NCI-H1930 (cell line): ENCODE results near the gene UBE2K.
"Not testable (repeated sequence)": the region's sequence is repeated elsewhere in the genome, so short reads cannot be mapped to it uniquely, and the experiment has no call there.

ENCODE experiments used
- DNase-seq, 2 experiments: peaks; one replicate each; lab custom pipeline; 2025; lab: John Stamatoyannopoulos, UW

Gene UBE2K

GRCh38 chr4:39697740-39698423, at the start of gene UBE2K:
UBE2K (plus strand) TSS chr4:39698136; CDS start chr4:39698328, 192 bp downstream.
- DNase-seq: peak; percentile 61 to 86

GRCh38 chr4:39648213-39648612, 49.7 kb upstream of the UBE2K start:
- DNase-seq: no peak

GRCh38 chr4:39648827-39649558, 48.9 kb upstream of the UBE2K start:
- no peak for DNase-seq

GRCh38 chr4:39649639-39650265, 48.2 kb upstream of the UBE2K start:
- no peak for DNase-seq

- DNase-seq: not testable (repeated sequence)
Observed at GRCh38 chr4:39651586-39651985, 46.4 kb upstream of the UBE2K start.

- DNase-seq: no peak
Observed at GRCh38 chr4:39655211-39655610, 42.7 kb upstream of the UBE2K start.

GRCh38 chr4:39655876-39656275, 42.1 kb upstream of the UBE2K start:
- no peak for DNase-seq

GRCh38 chr4:39656638-39657037, 41.3 kb upstream of the UBE2K start:
- not testable (repeated sequence) for DNase-seq

- no peak for DNase-seq
Observed at GRCh38 chr4:39657465-39657864, 40.5 kb upstream of the UBE2K start.

- DNase-seq: no peak
Observed at GRCh38 chr4:39658756-39659155, 39.2 kb upstream of the UBE2K start.

GRCh38 chr4:39660045-39660444, 37.9 kb upstream of the UBE2K start:
- DNase-seq: no peak

- no peak for DNase-seq
Observed at GRCh38 chr4:39660757-39661156, 37.2 kb upstream of the UBE2K start.

- no peak for DNase-seq
Observed at GRCh38 chr4:39662683-39663082, 35.3 kb upstream of the UBE2K start.

- no peak for DNase-seq
Observed at GRCh38 chr4:39664828-39665731, 32.9 kb upstream of the UBE2K start.

- DNase-seq: no peak
Observed at GRCh38 chr4:39667706-39668105, 30.2 kb upstream of the UBE2K start.

- DNase-seq: no peak
Observed at GRCh38 chr4:39668887-39669286, 29.0 kb upstream of the UBE2K start.

GRCh38 chr4:39670296-39670695, 27.6 kb upstream of the UBE2K start:
- not testable (repeated sequence) for DNase-seq

GRCh38 chr4:39675681-39676080, 22.3 kb upstream of the UBE2K start:
- DNase-seq: not testable (repeated sequence)

- not testable (repeated sequence) for DNase-seq
Observed at GRCh38 chr4:39681003-39681402, 16.9 kb upstream of the UBE2K start.

GRCh38 chr4:39682138-39682537, 15.8 kb upstream of the UBE2K start:
- DNase-seq: no peak

- DNase-seq: no peak
Observed at GRCh38 chr4:39685990-39686389, 11.9 kb upstream of the UBE2K start.

GRCh38 chr4:39687014-39687413, 10.9 kb upstream of the UBE2K start:
- DNase-seq: no peak
